Activated T-helper 2 cell treated with anti-CD3 and anti-CD28 coated beads, Interferon-gamma antibody, Interleukin-2, Interleukin-4, amounts not matched to agents 10 μg/mL and 5 μg/mL and 100 μg/mL, durations not matched to agents 14 hours and 24 hours and 36 hours (primary cell): Measurements from ENCODE around the gene KCNQ2. TPM values are rescaled to one million over a fixed set of nuclear protein-coding genes. Genes with fewer than 3 reads are reported as not detected.

Experiments
- DNase-seq: peaks from one replicate; pipeline ENCODE4 v3.0.0; 2021; ENCODE audit warnings: low spot score
- H3K27ac Mint-ChIP-seq: one replicate; pipeline ENCODE4 v1.8.0; 2021; ENCODE audit warnings: mixed read lengths
- H3K27me3 Mint-ChIP-seq: one replicate; pipeline ENCODE4 v1.8.0; 2021; ENCODE audit warnings: low read depth, mixed read lengths
- H3K36me3 Mint-ChIP-seq: one replicate; pipeline ENCODE4 v1.8.0; 2021; ENCODE audit warnings: low read depth, mixed read lengths
- H3K4me1 Mint-ChIP-seq: one replicate; pipeline ENCODE4 v1.8.0; 2021; ENCODE audit warnings: low read depth, mixed read lengths
- H3K4me3 Mint-ChIP-seq: one replicate; pipeline ENCODE4 v1.8.0; 2021; ENCODE audit warnings: low read depth, mild to moderate bottlenecking, moderate library complexity, mixed read lengths
- H3K9me3 Mint-ChIP-seq: one replicate; pipeline ENCODE4 v1.8.0; 2021; ENCODE audit warnings: mixed read lengths
- intact Hi-C: fragments of 100-400 bp; cut with micrococcal nuclease; formaldehyde crosslinking; loops from one replicate; pipeline ENCODE4 v1.15.1; 2023
- total RNA-seq: library from RNA; stranded (reverse); gene quantifications from 2 replicates; pipeline ENCODE4 v1.2.3, GENCODE V29; 2022

KCNQ2 gene
- total RNA-seq, 1 donor from 2014 or later = not detected

- no peak overlapping the region for H3K4me3 Mint-ChIP-seq
- no peaks in the 10 kb centered on the region for H3K36me3 Mint-ChIP-seq
- DNase-seq = no peak
- H3K27me3 Mint-ChIP-seq = peaks cover 21% of the 10 kb centered on the region
- intact Hi-C loops = no loop called here
- no peaks in the 10 kb centered on the region for H3K4me1 Mint-ChIP-seq
- H3K27ac Mint-ChIP-seq = peak overlapping the region; percentile 31
- peaks cover 4% of the 10 kb centered on the region for H3K9me3 Mint-ChIP-seq
These were observed 35.8 kb upstream of the KCNQ2 start for GRCh38 chr20:63508072-63508768.

GRCh38 chr20:63507083-63507743 is 34.8 kb upstream of the KCNQ2 start:
- Mint-ChIP-seq H3K9me3 (peaks cover 2% of the 10 kb centered on the region), H3K4me1 (no peaks in the 10 kb centered on the region), H3K27me3 (peaks cover 17% of the 10 kb centered on the region), H3K4me3 (no peak overlapping the region), H3K27ac (no peak overlapping the region), H3K36me3 (no peaks in the 10 kb centered on the region)
- intact Hi-C loops = no loop called here
- DNase-seq = no peak

- Mint-ChIP-seq H3K36me3 (no peaks in the 10 kb centered on the region), H3K27ac (no peak overlapping the region), H3K9me3 (peaks cover 2% of the 10 kb centered on the region), H3K27me3 (peaks cover 17% of the 10 kb centered on the region), H3K4me3 (no peak overlapping the region), H3K4me1 (no peaks in the 10 kb centered on the region)
- no peak for DNase-seq
- intact Hi-C loops = no loop called here
These were observed 33.3 kb upstream of the KCNQ2 start for GRCh38 chr20:63505723-63506122.

GRCh38 chr20:63505281-63505680 is 32.8 kb upstream of the KCNQ2 start:
- no peaks in the 10 kb centered on the region for H3K36me3 Mint-ChIP-seq
- H3K9me3 Mint-ChIP-seq = peaks cover 2% of the 10 kb centered on the region
- H3K4me3 Mint-ChIP-seq = no peak overlapping the region
- H3K27ac Mint-ChIP-seq = no peak overlapping the region
- H3K4me1 Mint-ChIP-seq = no peaks in the 10 kb centered on the region
- intact Hi-C loops = no loop called here
- peaks cover 17% of the 10 kb centered on the region for H3K27me3 Mint-ChIP-seq
- DNase-seq = no peak

GRCh38 chr20:63504642-63505041 is 32.2 kb upstream of the KCNQ2 start:
- intact Hi-C loops = no loop called here
- H3K4me3 Mint-ChIP-seq = no peak overlapping the region
- no peaks in the 10 kb centered on the region for H3K4me1 Mint-ChIP-seq
- H3K27ac Mint-ChIP-seq = no peak overlapping the region
- peaks cover 2% of the 10 kb centered on the region for H3K9me3 Mint-ChIP-seq
- no peaks in the 10 kb centered on the region for H3K36me3 Mint-ChIP-seq
- H3K27me3 Mint-ChIP-seq = peaks cover 12% of the 10 kb centered on the region
- DNase-seq = no peak

- Mint-ChIP-seq H3K4me1 (no peaks in the 10 kb centered on the region), H3K27ac (no peak overlapping the region), H3K27me3 (peaks cover 8% of the 10 kb centered on the region), H3K9me3 (peaks cover 2% of the 10 kb centered on the region), H3K36me3 (no peaks in the 10 kb centered on the region), H3K4me3 (no peak overlapping the region)
- DNase-seq = no peak
- intact Hi-C loops = no loop called here
These were observed 31.1 kb upstream of the KCNQ2 start for GRCh38 chr20:63503524-63503923.

GRCh38 chr20:63502671-63503172 is 30.3 kb upstream of the KCNQ2 start:
- Mint-ChIP-seq H3K4me3 (no peak overlapping the region), H3K9me3 (peaks cover 2% of the 10 kb centered on the region), H3K27ac (no peak overlapping the region), H3K4me1 (no peaks in the 10 kb centered on the region), H3K27me3 (peaks cover 9% of the 10 kb centered on the region), H3K36me3 (no peaks in the 10 kb centered on the region)
- intact Hi-C loops = no loop called here
- no peak for DNase-seq

GRCh38 chr20:63501818-63502670 is 29.6 kb upstream of the KCNQ2 start:
- Mint-ChIP-seq H3K9me3 (peaks cover 2% of the 10 kb centered on the region), H3K36me3 (no peaks in the 10 kb centered on the region), H3K27me3 (peaks cover 16% of the 10 kb centered on the region), H3K4me3 (no peak overlapping the region), H3K27ac (no peak overlapping the region), H3K4me1 (no peaks in the 10 kb centered on the region)
- intact Hi-C loops = no loop called here
- no peak for DNase-seq

GRCh38 chr20:63500902-63501817 is 28.7 kb upstream of the KCNQ2 start:
- Mint-ChIP-seq H3K27me3 (peaks cover 21% of the 10 kb centered on the region), H3K9me3 (peaks cover 2% of the 10 kb centered on the region), H3K36me3 (no peaks in the 10 kb centered on the region), H3K27ac (no peak overlapping the region), H3K4me1 (peaks cover 1% of the 10 kb centered on the region), H3K4me3 (no peak overlapping the region)
- intact Hi-C loops = no loop called here
- no peak for DNase-seq

- Mint-ChIP-seq H3K4me3 (no peak overlapping the region), H3K9me3 (peaks cover 2% of the 10 kb centered on the region), H3K36me3 (no peaks in the 10 kb centered on the region), H3K27ac (no peak overlapping the region), H3K4me1 (peaks cover 2% of the 10 kb centered on the region), H3K27me3 (peaks cover 22% of the 10 kb centered on the region)
- intact Hi-C loops = no loop called here
- DNase-seq = no peak
These were observed 27.9 kb upstream of the KCNQ2 start for GRCh38 chr20:63500151-63500901.

GRCh38 chr20:63499338-63499969 is 27.0 kb upstream of the KCNQ2 start:
- no peak for DNase-seq
- Mint-ChIP-seq H3K4me1 (peaks cover 2% of the 10 kb centered on the region), H3K9me3 (peaks cover 2% of the 10 kb centered on the region), H3K36me3 (no peaks in the 10 kb centered on the region), H3K4me3 (no peak overlapping the region), H3K27me3 (peaks cover 22% of the 10 kb centered on the region), H3K27ac (no peak overlapping the region)
- intact Hi-C loops = no loop called here
